Parathyroid adenoma (tissue), 2 donors: ENCODE data around the gene KPNA3.
A peak's percentile ranks its signal among the peaks of the same experiment; 100 is the strongest.

ENCODE experiments used
- H2AFZ ChIP-seq: fragments of 300-600 bp; sonication (generic); one replicate; pipeline ENCODE4 v1.7.0; 2017; ENCODE audit warnings: antibody characterized with exemption, mild to moderate bottlenecking
- H3K27ac ChIP-seq: fragments of 300-600 bp; sonication (generic); one replicate; pipeline ENCODE4 v1.7.0; 2017
- H3K27me3 ChIP-seq: fragments of 300-600 bp; sonication (generic); one replicate; pipeline ENCODE4 v1.7.0; 2017; ENCODE audit warnings: low read length; ENCODE audit not compliant: control insufficient read depth, insufficient read depth
- H3K36me3 ChIP-seq: fragments of 300-600 bp; sonication (generic); one replicate; pipeline ENCODE4 v1.7.0; 2017; ENCODE audit warnings: low read length; ENCODE audit not compliant: control insufficient read depth, insufficient read depth
- H3K4me1 ChIP-seq: fragments of 300-600 bp; sonication (generic); one replicate; pipeline ENCODE4 v1.7.0; 2017; ENCODE audit warnings: control low read depth
- H3K4me2 ChIP-seq: fragments of 300-600 bp; sonication (generic); one replicate; pipeline ENCODE4 v1.7.0; 2017; ENCODE audit warnings: low read length
- H3K4me3 ChIP-seq: fragments of 300-600 bp; sonication (generic); one replicate; pipeline ENCODE4 v1.7.0; 2017; ENCODE audit warnings: low read depth, low read length
- H3K79me2 ChIP-seq: fragments of 300-600 bp; sonication (generic); one replicate; pipeline ENCODE4 v1.7.0; 2017; ENCODE audit warnings: control low read depth
- H3K9ac ChIP-seq: fragments of 300-600 bp; sonication (generic); one replicate; pipeline ENCODE4 v1.7.0; 2017; ENCODE audit warnings: mild to moderate bottlenecking
- H3K9me3 ChIP-seq: fragments of 300-600 bp; sonication (generic); one replicate; pipeline ENCODE4 v1.7.0; 2017; ENCODE audit warnings: low read length; ENCODE audit not compliant: control insufficient read depth
- TF ChIP-seq, protein P1 (sequence below): fragments of 300-600 bp; sonication (generic); IDR thresholded peaks from one replicate; pipeline ENCODE4 v1.7.0; 2017; ENCODE audit warnings: antibody characterized with exemption, mild to moderate bottlenecking
- donor health status: primary hyperparathyroidism.

KPNA3 gene

DNA sequence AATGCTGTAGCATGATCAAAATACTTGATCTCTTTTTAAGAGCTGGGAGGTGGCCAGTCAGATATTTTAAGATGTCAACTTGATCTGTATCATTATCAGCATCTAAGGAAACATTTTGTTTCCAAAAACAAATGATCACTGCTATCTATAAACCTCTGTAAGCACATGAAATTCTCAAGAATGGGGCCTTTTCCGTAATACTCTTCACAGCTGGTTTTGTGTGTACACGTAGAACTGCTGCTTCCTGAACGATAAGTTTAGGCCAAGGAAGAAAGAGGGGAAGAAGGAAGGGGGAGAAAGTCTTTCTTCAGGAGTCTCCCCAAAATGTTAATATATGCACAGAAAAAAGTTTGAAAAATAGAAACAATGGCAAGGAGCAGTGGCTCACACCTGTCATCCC lies 138.5 kb downstream of the KPNA3 start:
- no peaks in the 10 kb centered on the region for H3K9me3 ChIP-seq
- TF ChIP-seq, protein P1, sequence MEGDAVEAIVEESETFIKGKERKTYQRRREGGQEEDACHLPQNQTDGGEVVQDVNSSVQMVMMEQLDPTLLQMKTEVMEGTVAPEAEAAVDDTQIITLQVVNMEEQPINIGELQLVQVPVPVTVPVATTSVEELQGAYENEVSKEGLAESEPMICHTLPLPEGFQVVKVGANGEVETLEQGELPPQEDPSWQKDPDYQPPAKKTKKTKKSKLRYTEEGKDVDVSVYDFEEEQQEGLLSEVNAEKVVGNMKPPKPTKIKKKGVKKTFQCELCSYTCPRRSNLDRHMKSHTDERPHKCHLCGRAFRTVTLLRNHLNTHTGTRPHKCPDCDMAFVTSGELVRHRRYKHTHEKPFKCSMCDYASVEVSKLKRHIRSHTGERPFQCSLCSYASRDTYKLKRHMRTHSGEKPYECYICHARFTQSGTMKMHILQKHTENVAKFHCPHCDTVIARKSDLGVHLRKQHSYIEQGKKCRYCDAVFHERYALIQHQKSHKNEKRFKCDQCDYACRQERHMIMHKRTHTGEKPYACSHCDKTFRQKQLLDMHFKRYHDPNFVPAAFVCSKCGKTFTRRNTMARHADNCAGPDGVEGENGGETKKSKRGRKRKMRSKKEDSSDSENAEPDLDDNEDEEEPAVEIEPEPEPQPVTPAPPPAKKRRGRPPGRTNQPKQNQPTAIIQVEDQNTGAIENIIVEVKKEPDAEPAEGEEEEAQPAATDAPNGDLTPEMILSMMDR, result no peak
- H3K79me2 ChIP-seq, result no peaks in the 10 kb centered on the region
- H3K4me1 ChIP-seq, result no peaks in the 10 kb centered on the region
- H3K36me3 ChIP-seq, result no peaks in the 10 kb centered on the region
- H2AFZ ChIP-seq, result no peak overlapping the region
- H3K4me2 ChIP-seq, result no peak overlapping the region
- no peak overlapping the region for H3K9ac ChIP-seq
- H3K27me3 ChIP-seq, result no peaks in the 10 kb centered on the region
- H3K27ac ChIP-seq, result no peak overlapping the region
- no peak overlapping the region for H3K4me3 ChIP-seq

DNA sequence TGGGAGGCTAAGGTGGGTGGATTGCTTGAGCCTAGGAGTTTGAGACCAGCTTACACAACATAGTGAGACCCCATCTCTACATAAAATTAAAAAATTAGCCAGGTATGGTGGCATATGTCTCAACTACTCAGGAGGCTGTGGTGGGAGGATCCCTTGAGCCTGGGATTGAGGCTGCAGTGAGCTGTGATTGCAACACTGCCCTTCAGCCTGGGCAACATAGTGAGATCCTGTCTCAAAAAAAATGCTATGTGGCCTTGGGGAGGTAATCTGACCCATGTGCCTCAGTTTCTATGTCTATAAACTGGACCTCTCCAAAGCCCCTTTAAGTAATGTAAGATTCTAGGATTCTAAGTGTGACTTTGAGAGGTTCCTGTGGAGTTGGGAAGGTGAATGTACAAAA lies 139.0 kb downstream of the KPNA3 start:
- Histone ChIP-seq H3K27ac (no peak overlapping the region), H3K9ac (no peak overlapping the region), H3K9me3 (no peaks in the 10 kb centered on the region), H3K4me3 (no peak overlapping the region), H2AFZ (no peak overlapping the region), H3K4me2 (no peak overlapping the region), H3K36me3 (no peaks in the 10 kb centered on the region), H3K27me3 (no peaks in the 10 kb centered on the region), H3K4me1 (no peaks in the 10 kb centered on the region), H3K79me2 (no peaks in the 10 kb centered on the region)
- TF ChIP-seq, protein P1, result no peak

DNA sequence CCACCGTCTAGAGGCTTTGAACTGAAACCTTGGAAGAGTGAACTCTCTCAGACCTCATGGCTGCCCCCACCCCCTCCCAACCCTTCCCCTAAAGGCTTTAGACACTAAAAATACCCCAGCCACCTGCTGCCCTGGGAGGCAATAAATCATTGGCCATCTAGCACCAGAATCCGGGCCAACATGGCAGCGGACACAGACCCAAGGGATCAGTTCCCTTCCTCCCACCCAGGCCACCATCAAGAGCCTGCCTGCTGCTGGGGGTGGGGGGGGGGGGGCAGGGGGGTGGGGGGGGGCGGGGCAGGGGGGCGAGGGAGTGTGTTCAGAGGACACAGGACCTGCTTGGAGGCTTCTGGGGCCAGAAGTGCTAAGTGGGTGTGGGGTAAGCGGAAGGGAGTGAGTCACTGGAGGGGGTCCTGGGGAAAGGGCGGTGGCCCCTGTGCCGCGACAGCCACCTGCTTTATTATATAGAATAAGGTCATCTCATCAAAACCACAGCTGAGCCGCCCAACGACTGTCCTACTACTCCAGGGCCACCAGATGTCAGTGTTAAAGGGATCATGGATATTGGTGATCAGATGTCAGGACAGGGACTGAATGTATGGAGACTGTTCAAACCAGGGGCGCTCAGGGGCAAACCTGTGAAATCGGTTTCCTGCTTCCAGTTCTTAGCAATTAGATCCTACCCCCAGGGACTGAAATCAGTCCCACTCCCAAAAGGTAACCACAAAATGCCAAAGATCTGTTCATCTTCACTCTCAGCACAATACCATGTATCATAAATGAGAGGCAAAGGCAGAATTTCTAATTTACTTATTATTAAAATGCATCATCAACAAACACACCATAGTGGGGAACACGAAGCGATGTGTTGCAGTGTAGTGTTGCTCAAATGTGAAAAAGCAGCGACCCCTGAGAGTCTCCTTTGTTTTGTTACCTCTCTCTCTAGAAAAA lies 139.9 kb downstream of the KPNA3 start:
- H3K27me3 ChIP-seq, result no peaks in the 10 kb centered on the region
- H3K4me2 ChIP-seq, result no peak overlapping the region
- TF ChIP-seq, protein P1, result peak; percentile 15
- H3K27ac ChIP-seq, result no peak overlapping the region
- H3K36me3 ChIP-seq, result no peaks in the 10 kb centered on the region
- no peaks in the 10 kb centered on the region for H3K79me2 ChIP-seq
- H3K9ac ChIP-seq, result no peak overlapping the region
- H3K9me3 ChIP-seq, result no peaks in the 10 kb centered on the region
- H3K4me3 ChIP-seq, result no peak overlapping the region
- no peak overlapping the region for H2AFZ ChIP-seq
- H3K4me1 ChIP-seq, result no peaks in the 10 kb centered on the region

DNA sequence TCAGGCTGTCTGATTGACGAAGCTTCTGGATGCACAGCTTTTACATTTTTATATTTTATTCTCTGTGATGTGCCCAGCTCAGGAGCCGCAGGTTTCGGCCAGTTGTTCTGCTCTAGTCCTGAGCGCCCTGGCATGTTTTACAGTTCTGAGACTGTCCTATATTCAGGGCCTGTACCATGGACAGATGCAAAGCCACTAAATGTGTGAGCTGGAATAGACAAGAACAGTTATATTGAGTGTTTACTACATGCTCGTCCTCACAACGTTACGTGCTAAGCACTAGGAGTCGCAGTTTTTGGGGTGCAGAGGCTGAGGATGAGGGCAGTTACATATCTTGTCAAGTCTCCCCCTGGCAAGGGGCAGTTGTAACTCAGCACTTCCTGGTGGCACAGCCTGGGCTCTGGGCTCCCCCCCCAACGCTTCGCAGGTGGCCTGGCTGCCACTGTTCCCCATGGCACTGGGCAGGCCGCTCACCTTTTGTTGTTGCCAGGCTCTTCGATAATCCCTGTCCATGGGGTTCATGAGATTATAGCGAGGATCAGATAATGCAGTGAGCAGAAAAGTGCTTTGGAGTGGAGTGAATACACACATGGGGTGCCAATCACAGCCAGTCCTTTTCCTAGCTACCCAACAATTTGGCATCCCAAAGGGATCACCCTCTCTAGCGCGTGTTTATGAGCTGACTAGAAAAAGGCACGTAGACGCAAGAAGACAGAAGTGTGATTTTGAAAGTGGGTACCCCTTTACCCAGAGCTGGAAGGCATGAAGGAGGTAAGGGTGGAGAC lies 140.7 kb downstream of the KPNA3 start:
- Histone ChIP-seq H3K9me3 (no peaks in the 10 kb centered on the region), H3K9ac (no peak overlapping the region), H3K4me3 (no peak overlapping the region), H3K4me1 (no peaks in the 10 kb centered on the region), H2AFZ (no peak overlapping the region), H3K4me2 (no peak overlapping the region), H3K27me3 (no peaks in the 10 kb centered on the region), H3K36me3 (no peaks in the 10 kb centered on the region), H3K27ac (no peak overlapping the region), H3K79me2 (no peaks in the 10 kb centered on the region)
- TF ChIP-seq, protein P1, result no peak
